ENCODE measurements around the gene NEDD4L.

GRCh38 chr18:58413667-58414628 lies 369.9 kb downstream of the NEDD4L start:
- TF ChIP-seq EP300 (IDR thresholded peaks at IDR 0.05) (no peak), CTCF (IDR thresholded peaks at IDR 0.05) (no peak)
